GM12892 (cell line): ENCODE measurements around the gene CARD9.
A peak's percentile ranks its signal among the peaks of the same experiment; 100 is the strongest.

ENCODE experiments used
- DNase-seq: peaks from one replicate; pipeline ENCODE4 v3.0.0; 2011; ENCODE audit not compliant: insufficient read length
- FAIRE-seq: peaks from 2 replicates; lab custom pipeline; 2011; peaks lifted over from hg19 to GRCh38; lab: Jason Lieb, UNC
- POLR2A ChIP-seq: IDR thresholded peaks from 2 replicates; pipeline ENCODE4 v1.6.1; 2011; ENCODE audit warnings: low read depth, low read length, control low read depth
- POLR2AphosphoS5 ChIP-seq: IDR thresholded peaks from 2 replicates; pipeline ENCODE4 v1.6.1; 2011; ENCODE audit warnings: low read depth, low read length, control low read depth
- TAF1 ChIP-seq: IDR thresholded peaks from 2 replicates; pipeline ENCODE4 v1.6.1; 2011; ENCODE audit warnings: low read depth, mild to moderate bottlenecking, control low read depth, low read length, borderline replicate concordance

CARD9 gene

DNA sequence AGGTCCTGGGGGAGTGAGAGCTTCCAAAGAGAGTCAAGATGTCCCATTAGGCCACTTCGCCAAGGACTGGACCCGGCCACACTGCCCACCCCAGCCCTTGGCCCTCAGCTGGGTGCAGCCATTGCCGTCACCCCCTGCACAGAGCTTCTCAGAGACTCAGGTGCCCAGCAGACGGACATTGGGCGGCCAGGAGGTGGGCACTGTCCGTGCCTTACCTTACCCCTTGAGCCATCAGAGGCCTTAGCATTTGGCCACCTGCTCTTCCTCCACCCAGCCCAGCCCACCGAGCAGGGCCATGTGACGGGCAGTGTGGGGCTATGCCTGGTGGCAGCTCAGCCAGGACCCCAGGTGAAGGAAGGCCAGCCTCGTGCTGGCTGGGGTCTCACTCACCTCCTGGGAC lies 6.6 kb downstream of the CARD9 start:
- DNase-seq (no peak), FAIRE-seq (no peak)
- TF ChIP-seq POLR2A, result no peak
- TF ChIP-seq TAF1, result no peak
- TF ChIP-seq POLR2AphosphoS5, result no peak

DNA sequence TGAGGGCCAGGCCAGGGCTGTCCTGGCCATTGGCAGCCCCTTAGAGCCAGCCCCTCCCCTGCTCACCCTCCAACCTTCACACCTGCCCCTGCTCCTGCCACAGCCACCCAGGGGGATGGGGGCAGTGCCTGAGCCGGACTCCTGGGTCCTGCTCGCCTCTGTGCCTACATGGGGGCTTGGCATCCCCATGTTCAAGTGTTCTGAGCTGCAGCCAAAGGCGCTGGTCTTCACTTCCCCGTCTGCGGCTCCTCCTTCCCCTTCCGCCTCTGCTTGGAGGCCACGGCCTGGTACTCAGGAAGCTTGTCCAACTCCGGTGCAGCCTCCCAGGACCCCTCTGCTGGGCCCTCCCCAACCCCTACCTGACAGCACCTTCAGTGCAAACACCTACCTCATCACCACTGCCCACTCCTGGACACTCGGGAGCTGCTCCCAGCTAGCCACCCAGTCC lies 7.7 kb downstream of the CARD9 start:
- TF ChIP-seq POLR2AphosphoS5 (no peak), TAF1 (no peak), POLR2A (no peak; the same call in 1 of the 2 replicates)
- no peak for FAIRE-seq
- no peak for DNase-seq

DNA sequence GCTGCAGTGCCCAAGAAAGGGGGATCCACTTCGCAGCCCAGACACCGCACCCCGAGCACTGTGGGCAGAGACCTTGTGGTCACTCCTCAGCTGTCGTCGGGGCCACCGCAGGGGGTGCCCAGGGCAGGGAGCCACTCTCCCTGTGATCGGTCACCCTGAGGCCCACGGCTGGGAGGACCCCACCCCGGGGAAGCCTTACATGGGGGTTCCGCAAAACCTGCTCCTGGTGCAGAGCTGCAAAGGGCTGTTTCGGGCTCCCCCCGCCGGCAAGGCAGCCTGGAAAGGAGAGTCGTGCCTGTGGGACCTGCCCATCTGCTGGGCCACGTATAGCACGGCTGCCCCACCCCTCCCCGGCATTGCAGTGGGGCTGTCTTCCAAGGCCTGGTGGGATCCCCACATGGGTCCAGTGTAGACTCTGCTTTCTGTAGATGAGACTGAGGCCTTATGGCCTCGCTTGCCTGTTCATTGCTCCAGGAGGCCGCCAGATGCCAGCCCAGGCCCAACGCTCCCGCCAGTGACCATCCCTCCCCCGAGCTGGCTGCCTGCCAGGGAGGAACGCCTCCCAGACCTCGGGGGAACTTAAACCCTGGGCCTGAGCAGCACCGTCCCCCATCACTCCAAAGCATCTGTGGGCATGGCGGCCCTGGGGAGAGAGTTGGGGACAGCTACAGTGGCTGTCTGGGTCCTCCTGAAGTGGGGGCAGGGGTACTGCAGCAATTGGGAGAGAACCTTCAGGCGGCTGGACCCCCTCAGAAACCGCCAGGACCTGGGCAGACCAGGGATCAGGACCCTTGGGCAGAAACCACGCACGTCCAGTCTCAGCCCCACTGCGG lies 8.3 kb downstream of the CARD9 start:
- TF ChIP-seq POLR2A (no peak), TAF1 (no peak), POLR2AphosphoS5 (no peak)
- no peak for FAIRE-seq
- no peak for DNase-seq

DNA sequence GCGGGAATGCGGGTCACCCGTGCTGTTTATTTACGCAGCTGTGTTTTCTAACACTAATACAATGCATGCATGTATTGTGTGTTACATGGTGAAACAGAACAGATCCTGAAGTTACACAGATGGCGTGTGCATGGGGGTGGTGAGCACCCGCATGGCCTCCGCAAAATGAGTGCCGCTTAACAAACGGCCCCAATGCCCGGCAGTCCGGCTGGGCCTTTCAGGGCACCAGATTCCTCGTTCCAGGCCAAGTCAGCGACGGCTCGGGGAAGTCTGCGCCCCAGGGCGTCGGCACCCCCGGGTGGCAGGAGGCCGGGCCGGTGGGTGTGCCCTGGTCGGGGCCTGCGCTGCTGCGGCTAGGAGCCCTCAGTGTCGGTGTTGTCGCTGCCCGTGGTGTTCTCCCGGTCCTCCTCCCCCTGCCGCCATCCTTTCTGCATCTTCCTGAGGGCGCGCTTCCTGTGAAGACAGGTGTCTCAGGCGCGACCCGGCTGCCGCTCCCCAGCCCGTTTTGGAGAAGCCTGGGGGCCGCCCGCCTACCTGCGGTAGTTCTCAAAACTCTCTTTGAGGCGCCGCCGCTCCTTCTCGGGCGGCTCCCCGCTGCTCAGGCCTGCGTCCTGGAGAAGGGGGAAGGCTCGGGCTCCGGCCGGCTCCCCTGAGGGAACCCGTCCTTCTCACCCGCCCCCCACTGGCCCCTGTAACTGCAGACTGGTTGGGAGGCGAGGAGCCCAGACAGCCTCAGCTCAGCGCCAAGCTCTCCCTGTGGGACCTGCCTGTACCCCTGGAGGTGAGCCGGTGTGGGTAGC lies 9.3 kb downstream of the CARD9 start:
- no peak for FAIRE-seq
- TF ChIP-seq POLR2A (no peak), POLR2AphosphoS5 (no peak)
- no peak for DNase-seq

DNA sequence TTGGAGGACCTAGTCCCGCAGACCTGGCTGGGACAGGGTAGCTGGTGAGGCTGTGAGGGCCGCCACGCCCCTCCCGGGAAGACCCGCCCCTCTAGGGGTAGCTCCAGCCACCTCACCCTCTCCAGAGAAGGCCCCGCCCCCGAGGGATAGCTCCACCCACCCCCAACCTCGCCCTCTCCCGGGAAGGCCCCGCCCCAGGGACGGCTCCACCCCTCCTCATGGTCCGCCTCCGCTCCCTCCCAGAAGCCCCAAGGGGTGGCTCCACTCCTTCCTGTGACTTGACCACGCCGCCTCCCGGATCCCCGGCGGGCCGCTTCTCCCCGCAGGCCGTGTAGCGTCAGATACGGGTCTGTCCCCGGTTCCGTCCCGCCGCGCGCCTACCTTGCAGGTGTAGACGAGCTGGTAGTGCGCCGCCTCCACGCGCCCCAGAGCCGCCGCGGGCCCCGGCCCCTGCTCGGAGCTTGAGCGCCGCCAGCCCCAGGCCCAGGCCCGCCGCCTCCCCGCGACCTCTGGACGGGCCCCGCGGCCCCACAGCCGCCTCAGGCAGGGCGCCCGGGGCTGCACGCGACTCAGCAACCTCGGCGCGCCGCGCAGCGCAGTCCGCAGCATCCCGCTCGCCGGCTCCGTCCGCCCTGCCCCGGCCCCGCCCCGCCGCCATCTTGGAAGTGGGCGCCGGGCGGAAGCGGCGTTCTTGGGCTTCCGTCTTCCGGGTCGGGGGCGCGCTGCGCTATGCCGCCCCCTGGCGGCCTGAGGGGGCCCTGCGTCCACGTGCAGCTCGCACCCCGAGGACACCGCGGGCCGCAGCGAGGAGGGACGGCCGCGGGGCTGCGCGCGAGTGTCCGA lies 10.1 kb downstream of the CARD9 start, which contains the start of gene DNLZ:
DNLZ (minus strand) TSS at position 639 of the 843 bp plus-strand sequence; CDS start at position 609, 30 bp downstream.
- peak; percentile 99 for FAIRE-seq
- peak; percentile 99 for DNase-seq
- TF ChIP-seq POLR2AphosphoS5 (peak; percentile 86), POLR2A (peak; percentile 83; the same call in 1 of the 2 replicates), TAF1 (peak; percentile 16; the same call in 1 of the 2 replicates)

DNA sequence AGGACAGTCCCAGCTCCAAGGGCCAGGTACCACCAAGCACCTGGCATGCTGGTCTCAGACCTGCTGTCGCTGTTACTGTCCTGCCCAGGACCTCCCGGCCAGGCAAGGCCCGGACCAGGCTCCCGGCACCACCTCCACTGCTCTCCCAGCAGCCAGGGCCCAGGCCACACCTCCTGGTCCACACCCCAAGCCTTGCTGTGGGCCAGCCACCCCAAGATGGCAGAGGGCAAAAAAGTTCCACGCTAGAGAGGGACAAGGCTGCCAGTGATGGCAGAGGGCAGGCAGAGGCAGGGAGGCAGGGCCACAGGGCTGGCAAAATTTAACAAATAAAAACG lies 11.1 kb downstream of the CARD9 start:
- TF ChIP-seq TAF1 (no peak), POLR2A (no peak), POLR2AphosphoS5 (no peak)
- no peak for FAIRE-seq

DNA sequence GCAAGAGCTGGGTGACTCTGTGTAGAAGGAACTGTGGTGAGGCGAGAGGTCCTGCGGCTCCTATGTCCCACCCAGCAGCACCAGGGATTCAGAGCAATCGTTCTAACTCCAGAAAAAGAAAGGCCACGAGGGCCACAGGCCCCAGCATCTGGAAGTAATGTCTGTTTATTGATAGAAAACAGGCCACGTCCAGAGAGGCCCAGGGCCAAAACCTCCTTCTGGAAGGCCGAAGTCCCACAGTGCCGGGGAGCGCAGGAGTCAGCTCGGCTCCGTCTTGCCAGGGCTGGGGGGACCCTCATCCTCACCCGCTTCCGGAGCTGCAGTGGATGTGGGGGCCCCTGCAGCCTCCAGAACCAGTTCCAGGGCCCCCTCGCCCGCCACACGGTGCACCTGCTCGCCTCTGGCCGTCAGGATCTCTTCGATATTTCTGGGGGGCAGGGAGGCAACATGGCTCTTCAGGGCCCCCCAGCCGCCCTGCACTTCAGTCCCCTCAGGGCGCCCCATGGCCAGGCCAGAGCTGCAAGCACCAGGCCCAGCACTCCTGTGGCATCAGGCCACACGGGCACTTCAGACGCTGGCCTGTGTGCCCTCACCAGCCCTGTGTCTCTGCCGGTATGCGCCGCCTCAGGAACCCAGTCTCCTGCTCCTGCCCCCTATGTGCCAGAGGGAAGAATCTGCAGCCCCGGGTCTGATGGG lies 11.6 kb downstream of the CARD9 start:
- TF ChIP-seq POLR2AphosphoS5 (no peak), TAF1 (no peak), POLR2A (no peak)
- FAIRE-seq, result no peak
- DNase-seq, result no peak

More for the DNA sequence above, 11.1 kb downstream of the CARD9 start:
- DNase-seq, result no peak

DNA sequence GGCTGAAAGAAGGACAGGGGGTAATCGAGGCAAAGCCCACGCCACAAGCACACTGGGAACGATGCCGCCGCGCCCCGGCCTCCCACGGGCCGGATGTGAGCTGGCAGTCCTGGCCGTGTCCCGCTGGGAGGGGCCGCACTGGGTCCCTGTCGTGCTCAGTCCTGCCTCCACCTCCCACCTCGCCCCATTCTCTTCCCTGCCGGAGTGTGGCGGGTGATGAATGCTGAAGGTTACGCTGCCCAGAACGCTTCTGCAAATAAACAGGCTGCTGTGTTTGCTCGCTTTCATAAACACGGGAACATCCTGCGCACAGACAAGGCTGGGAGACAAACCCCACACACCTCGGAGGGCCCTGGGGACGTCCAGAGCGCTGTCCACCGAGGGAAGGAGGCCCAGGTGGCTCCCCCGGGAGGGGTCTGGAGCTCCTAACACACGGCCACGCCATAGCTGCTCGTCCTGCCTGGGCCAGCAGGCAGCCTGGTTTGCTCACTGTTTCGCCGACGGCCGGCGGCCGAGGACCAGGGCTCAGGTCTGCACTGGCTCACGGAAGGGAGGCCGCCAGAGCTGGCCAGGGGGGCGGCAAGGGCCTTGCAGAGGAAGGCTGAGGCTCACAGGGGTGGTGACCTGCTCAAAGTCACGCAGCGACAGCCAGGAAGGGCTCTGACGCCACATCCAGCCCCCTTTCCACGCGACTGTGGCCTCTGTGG lies 12.3 kb downstream of the CARD9 start:
- TF ChIP-seq POLR2A (no peak), TAF1 (no peak), POLR2AphosphoS5 (no peak)
- no peak for DNase-seq
- no peak for FAIRE-seq

DNA sequence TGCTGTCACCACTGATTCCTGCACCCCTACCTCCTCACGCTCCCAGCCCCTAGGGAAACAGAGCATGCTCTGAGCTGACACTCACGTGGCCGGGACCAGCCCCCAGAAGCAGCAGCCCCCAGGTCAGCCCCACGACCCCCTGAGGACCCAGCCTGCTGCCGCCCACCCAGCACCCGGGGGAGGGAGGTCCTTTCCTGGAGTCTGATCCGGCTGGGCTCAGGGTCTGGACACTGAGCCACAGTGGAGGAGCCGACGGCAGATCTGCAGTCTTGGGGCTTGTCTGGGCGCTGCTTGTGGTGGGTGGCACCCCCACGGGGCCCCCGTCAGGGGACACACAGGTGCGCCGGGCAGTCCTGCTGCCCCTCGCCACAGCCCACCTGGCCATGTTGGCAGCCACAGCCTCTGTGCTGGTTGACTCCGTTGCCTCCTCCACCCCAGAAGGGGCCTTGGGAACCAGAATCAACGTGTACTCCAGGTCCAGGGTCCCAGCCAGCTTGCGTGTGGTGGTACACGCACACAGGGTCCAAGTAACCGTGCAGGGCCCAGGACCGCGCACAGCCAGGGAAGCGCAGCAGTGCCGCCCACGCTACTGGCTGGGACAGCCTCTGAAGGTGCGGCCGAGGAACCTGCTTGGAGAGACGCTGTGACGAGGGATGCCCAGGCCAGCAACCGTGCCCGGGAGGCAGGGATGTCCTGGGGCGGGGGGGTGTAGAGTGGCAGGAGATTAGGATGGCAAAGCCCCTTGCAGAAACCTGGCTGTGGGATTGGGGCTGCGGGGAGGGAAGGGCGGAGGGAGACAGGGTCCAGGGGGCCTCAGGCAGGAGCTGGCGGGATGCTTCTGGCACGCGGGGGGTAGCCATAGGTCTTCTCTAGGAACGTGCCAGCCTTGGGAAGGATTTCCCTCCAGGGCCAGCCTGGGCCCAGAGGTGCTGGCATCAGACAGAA lies 13.4 kb downstream of the CARD9 start:
- DNase-seq, result no peak
- no peak for TF ChIP-seq POLR2AphosphoS5
- no peak for FAIRE-seq

DNA sequence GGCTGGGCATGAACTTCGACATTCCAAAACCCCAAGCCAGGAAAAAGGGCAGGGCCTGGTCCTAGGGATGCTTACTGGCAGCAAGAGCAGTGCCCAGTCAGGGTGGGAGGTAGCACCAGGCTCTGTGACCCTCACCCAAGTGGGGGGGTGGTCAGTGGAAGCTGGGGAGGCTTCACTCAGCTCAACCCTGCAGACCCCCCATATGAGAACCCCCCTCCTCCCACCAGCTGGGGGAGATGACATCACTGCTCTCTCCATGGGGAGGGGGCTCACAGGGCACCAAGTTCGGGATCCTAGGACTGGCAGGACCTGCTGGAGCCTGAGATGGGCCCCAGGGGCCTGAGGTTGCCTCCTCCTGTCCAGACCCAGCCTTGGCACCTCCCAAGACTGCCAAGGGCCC lies 14.6 kb downstream of the CARD9 start:
- TF ChIP-seq TAF1, result no peak
- no peak for TF ChIP-seq POLR2AphosphoS5
- no peak for TF ChIP-seq POLR2A

More for the DNA sequence above, 14.6 kb downstream of the CARD9 start:
- FAIRE-seq (no peak), DNase-seq (no peak)
